ENCODE data around the gene NLRP5. TPM values are rescaled to one million over a fixed set of nuclear protein-coding genes. Genes with fewer than 3 reads are reported as not detected.
"Not testable (repeated sequence)": the region's sequence is repeated elsewhere in the genome, so short reads cannot be mapped to it uniquely, and the experiment has no call there.

Gene NLRP5
- total RNA-seq, 4 donors from 2014 or later: not detected

GRCh38 chr19:56103027-56103614 is 116.5 kb downstream of the NLRP5 start:
- 77% methylated on average over 6 of the region's 20 CpGs for WGBS
- no peaks in the 10 kb centered on the region for H3K27me3 ChIP-seq
- DNase-seq (ENCODE audit: extremely low spot score): no peak
- no peak overlapping the region for H3K4me3 ChIP-seq
- peak overlapping the region in 1 of 4 donors; percentile 31 for H3K27ac ChIP-seq (replicated peaks in 1 of 4)
- peaks cover 11 to 53% (median 44%) of the 10 kb centered on the region in 4 donors for H3K36me3 ChIP-seq
- peaks cover 40 to 56% (median 49%) of the 10 kb centered on the region in 4 donors for H3K4me1 ChIP-seq
- TF ChIP-seq POLR2AphosphoS5 (IDR thresholded peaks at IDR 0.05): no peak
- no peak for TF ChIP-seq CTCF (IDR thresholded peaks at IDR 0.05)
- TF ChIP-seq POLR2A (IDR thresholded peaks at IDR 0.05; ENCODE audit: low read depth): no peak
- no peak for TF ChIP-seq EP300 (IDR thresholded peaks at IDR 0.05)
- intact Hi-C loops (cut with DNase I): no loop called here
- no peaks in the 10 kb centered on the region for H3K9me3 ChIP-seq

- WGBS: 94% methylated on average over 9 of the region's 29 CpGs
- Histone ChIP-seq H3K27me3 (no peaks in the 10 kb centered on the region), H3K4me1 (peaks cover 53 to 67% (median 61%) of the 10 kb centered on the region in 4 donors), H3K4me3 (peak overlapping the region in 1 of 4 donors; percentile 33), H3K36me3 (peaks cover 11 to 42% (median 35%) of the 10 kb centered on the region in 4 donors), H3K27ac (replicated peaks in 1 of 4) (peak overlapping the region; percentile 51 to 87 (median 84)), H3K9me3 (no peaks in the 10 kb centered on the region)
- DNase-seq (ENCODE audit: extremely low spot score): no peak
- TF ChIP-seq POLR2AphosphoS5 (IDR thresholded peaks at IDR 0.05): no peak
- no peak for TF ChIP-seq CTCF (IDR thresholded peaks at IDR 0.05)
- no peak for TF ChIP-seq EP300 (IDR thresholded peaks at IDR 0.05)
- TF ChIP-seq POLR2A (IDR thresholded peaks at IDR 0.05; ENCODE audit: low read depth): no peak
- intact Hi-C loops (cut with DNase I): loop anchor here (2.0 kb wide), 1 partner anchor 66 kb away; no protein-coding TSS in a partner anchor
Measured at GRCh38 chr19:56104423-56104822, 117.8 kb downstream of the NLRP5 start.

GRCh38 chr19:56105090-56105701 is 118.6 kb downstream of the NLRP5 start:
- peak overlapping the region; percentile 81 to 87 (median 84) for H3K27ac ChIP-seq (replicated peaks in 1 of 4)
- intact Hi-C loops (cut with DNase I): loop anchor here (2.0 kb wide), 1 partner anchor 66 kb away; no protein-coding TSS in a partner anchor

GRCh38 chr19:56105831-56106396 is 119.3 kb downstream of the NLRP5 start:
- H3K36me3 ChIP-seq: peaks cover 11 to 30% (median 25%) of the 10 kb centered on the region in 4 donors
- 95% methylated on average over 55 of the region's 61 CpGs for WGBS
- intact Hi-C loops (cut with DNase I): loop anchor here (2.0 kb wide), 1 partner anchor 65 kb away; no protein-coding TSS in a partner anchor
- H3K4me3 ChIP-seq: peak overlapping the region; percentile 33 to 39 (median 36)
- H3K9me3 ChIP-seq; DNase-seq (ENCODE audit: extremely low spot score); H3K27me3 ChIP-seq: not testable (repeated sequence)
- H3K4me1 ChIP-seq: peaks cover 68 to 82% (median 76%) of the 10 kb centered on the region in 4 donors
- H3K27ac ChIP-seq (replicated peaks in 1 of 4): peak overlapping the region; percentile 81 to 87 (median 84)

More at GRCh38 chr19:56105090-56105701, 118.6 kb downstream of the NLRP5 start:
- TF ChIP-seq CTCF (IDR thresholded peaks at IDR 0.05): peak; percentile 85 to 93 (median 89)
- TF ChIP-seq POLR2AphosphoS5 (IDR thresholded peaks at IDR 0.05): peak; percentile 72 to 80
- no peak for TF ChIP-seq EP300 (IDR thresholded peaks at IDR 0.05)
- no peak for TF ChIP-seq POLR2A (IDR thresholded peaks at IDR 0.05; ENCODE audit: low read depth)
- Histone ChIP-seq H3K4me1 (peaks cover 61 to 75% (median 69%) of the 10 kb centered on the region in 4 donors), H3K36me3 (peaks cover 11 to 36% (median 29%) of the 10 kb centered on the region in 4 donors), H3K27me3 (no peaks in the 10 kb centered on the region), H3K9me3 (no peaks in the 10 kb centered on the region), H3K4me3 (peak overlapping the region; percentile 33 to 39 (median 36))
- 14% methylated on average over 20 of the region's 22 CpGs for WGBS
- DNase-seq (ENCODE audit: extremely low spot score): peak; percentile 93

- Histone ChIP-seq H3K4me1 (peaks cover 73 to 87% (median 81%) of the 10 kb centered on the region in 4 donors), H3K27me3 (no peaks in the 10 kb centered on the region), H3K9me3 (no peaks in the 10 kb centered on the region), H3K4me3 (no peak overlapping the region), H3K27ac (replicated peaks in 1 of 4) (peak overlapping the region; percentile 81 to 87 (median 84)), H3K36me3 (peaks cover 7 to 25% (median 20%) of the 10 kb centered on the region in 4 donors)
- DNase-seq (ENCODE audit: extremely low spot score): no peak
- intact Hi-C loops (cut with DNase I): no loop called here
- 95% methylated on average over 13 of the region's 27 CpGs for WGBS
- TF ChIP-seq EP300 (IDR thresholded peaks at IDR 0.05) (no peak), CTCF (IDR thresholded peaks at IDR 0.05) (no peak), POLR2A (IDR thresholded peaks at IDR 0.05; ENCODE audit: low read depth) (no peak), POLR2AphosphoS5 (IDR thresholded peaks at IDR 0.05) (no peak)
Measured at GRCh38 chr19:56106397-56106849, 119.8 kb downstream of the NLRP5 start.

All from esophagus muscularis mucosa (tissue), 4 donors.